Endothelial cell of umbilical vein (primary cell): ENCODE measurements around the gene LAMC3. TPM values are rescaled to one million over a fixed set of nuclear protein-coding genes. Genes with fewer than 3 reads are reported as not detected.

ENCODE experiments used
- Bru-seq: library from RNA; stranded (reverse); fragments of 400-500 nt; gene quantifications from one replicate; lab custom pipeline; 2021; lab: Mats Ljungman, UMichigan
- BruChase-seq, 2 experiments: library from RNA; stranded (reverse); fragments of 400-500 nt; gene quantifications; one replicate each; lab custom pipeline; 2021; lab: Mats Ljungman, UMichigan
- BruUV-seq: library from RNA; stranded (reverse); fragments of 400-500 nt; replicated peaks from 2 replicates; lab custom pipeline; 2021; lab: Mats Ljungman, UMichigan
- CTCF ChIA-PET: fragments of 300-600, 350-600 bp; sonication (Branson Sonifier 250); formaldehyde crosslinking; loops from one replicate; lab custom pipeline; 2021; ENCODE audit warnings: antibody characterized with exemption, inconsistent platforms; lab: Charles Lee
- POLR2A ChIA-PET: fragments of 300-600, 350-600 bp; sonication (Branson Sonifier 250); formaldehyde crosslinking; loops from one replicate; lab custom pipeline; 2021; ENCODE audit warnings: antibody characterized with exemption, inconsistent platforms; lab: Charles Lee
- DNase-seq: peaks from one replicate; pipeline ENCODE4 v3.0.0-alpha.2; 2011; ENCODE audit warnings: low read depth, low spot score
- FAIRE-seq: peaks from 2 replicates; lab custom pipeline; 2011; peaks lifted over from hg19 to GRCh38; lab: Jason Lieb, UNC
- H2AFZ ChIP-seq: 2 replicates; pipeline ENCODE4 v1.6.0; 2012; ENCODE audit warnings: low read depth, low read length, control low read depth, inconsistent platforms
- H3K27ac ChIP-seq: 2 replicates; pipeline ENCODE4 v1.5.1; 2011; ENCODE audit warnings: low read depth, mild to moderate bottlenecking, control low read depth, low read length, moderate library complexity; ENCODE audit not compliant: insufficient read depth
- H3K27me3 ChIP-seq, 2 experiments: 2 replicates each; pipeline versions ENCODE4 v1.6.0 to v1.6.1; 2011; ENCODE audit warnings: low read length in 2 of 2, mixed read lengths in 1 of 2; ENCODE audit not compliant: control insufficient read depth in 2 of 2, insufficient read depth in 2 of 2
- H3K36me3 ChIP-seq, 2 experiments: 2 replicates in 1 of 2; 3 replicates in 1 of 2; pipeline ENCODE4 v1.5.1; 2011; ENCODE audit warnings: low read length in 2 of 2, mild to moderate bottlenecking in 1 of 2, moderate library complexity in 1 of 2; ENCODE audit not compliant: control insufficient read depth in 2 of 2, insufficient read depth in 2 of 2; ENCODE audit errors: extremely low read depth in 1 of 2
- H3K4me1 ChIP-seq: 3 replicates; pipeline ENCODE4 v1.5.1; 2011; ENCODE audit warnings: mild to moderate bottlenecking, low read length; ENCODE audit not compliant: control insufficient read depth, insufficient read depth; ENCODE audit errors: extremely low read depth
- H3K4me2 ChIP-seq: 2 replicates; pipeline ENCODE4 v1.6.1; 2011; ENCODE audit warnings: low read length, control low read depth, mixed read lengths; ENCODE audit not compliant: insufficient read depth
- H3K4me3 ChIP-seq, 3 experiments: fragments of 200-600 bp in 1 of 3; sonication (generic), shearing (Covaris generic) in 1 of 3; replicated peaks in 1 of 3; 2 replicates each; pipeline ENCODE4 v1.5.1; 2011 to 2016; ENCODE audit warnings: control low read depth in 3 of 3, low read length in 3 of 3, mild to moderate bottlenecking in 2 of 3, inconsistent platforms in 1 of 3, low read depth in 1 of 3, moderate library complexity in 1 of 3; ENCODE audit not compliant: insufficient read depth in 1 of 3
- H3K79me2 ChIP-seq: 2 replicates; pipeline ENCODE4 v1.6.0; 2012; ENCODE audit warnings: low read length, inconsistent platforms; ENCODE audit not compliant: control insufficient read depth, insufficient read depth
- H3K9ac ChIP-seq: replicated peaks from 2 replicates; pipeline ENCODE3; 2011; ENCODE audit warnings: low read length, control low read depth; ENCODE audit not compliant: insufficient read depth; ENCODE audit errors: extremely low read depth
- H3K9me1 ChIP-seq: replicated peaks from 3 replicates; pipeline ENCODE4 v1.6.0; 2011; ENCODE audit warnings: mild to moderate bottlenecking, low read length; ENCODE audit not compliant: control insufficient read depth, insufficient read depth; ENCODE audit errors: extremely low read depth
- H3K9me3 ChIP-seq: replicated peaks from 2 replicates; pipeline ENCODE4 v1.5.1; 2012; ENCODE audit warnings: low read length, inconsistent platforms; ENCODE audit not compliant: control insufficient read depth, insufficient read depth
- H4K20me1 ChIP-seq: replicated peaks from 2 replicates; pipeline ENCODE3; 2011; ENCODE audit warnings: mild to moderate bottlenecking, low read length; ENCODE audit not compliant: control insufficient read depth, insufficient read depth; ENCODE audit errors: extremely low read depth
- CTCF ChIP-seq, 2 donors: IDR thresholded peaks; 1 replicate in 1 of 2; 2 replicates in 1 of 2; pipeline ENCODE4 v1.5.1; 2011; ENCODE audit warnings: low read length in 2 of 2, mild to moderate bottlenecking in 2 of 2, moderate library complexity in 2 of 2, control low read depth in 1 of 2, inconsistent platforms in 1 of 2, low read depth in 1 of 2; ENCODE audit not compliant: insufficient read depth in 1 of 2; ENCODE audit errors: extremely low read depth in 1 of 2
- EZH2 ChIP-seq: IDR thresholded peaks from 2 replicates; pipeline ENCODE4 v1.6.1; 2012; ENCODE audit warnings: borderline replicate concordance, low read depth, mild to moderate bottlenecking, moderate library complexity, low read length, inconsistent platforms; ENCODE audit not compliant: severe bottlenecking
- GATA2 ChIP-seq: IDR thresholded peaks from 2 replicates; pipeline ENCODE4 v1.7.0; 2011; ENCODE audit warnings: low read depth, mild to moderate bottlenecking, moderate library complexity, mixed read lengths, low read length; ENCODE audit not compliant: insufficient read length, insufficient read depth
- dilution Hi-C: fragments of 300-500 bp; cut with MboI; formaldehyde crosslinking; loops from one replicate; pipeline ENCODE4 v1.15.0; 2019; ENCODE audit warnings: low sequenced_read_pairs; ENCODE audit not compliant: extremely low pct_ligation_motif_present
- intact Hi-C: fragments of 100-400 bp; cut with micrococcal nuclease; formaldehyde crosslinking; loops from one replicate; pipeline ENCODE4 v1.10.0; 2022
- long read RNA-seq: library from polyadenylated mRNA; stranded (forward); transcript quantifications from one replicate; pipeline ENCODE4 v2.0.0, GENCODE V29; 2021
- polyA minus RNA-seq, 3 experiments: library from RNA; depleted of rRNA, polyadenylated mRNA; stranded (reverse); fragments of >200 nt; gene quantifications; 1 replicate in 1 of 3; 2 replicates in 2 of 3; pipeline ENCODE4 v1.2.3, GENCODE V29; 2011
- polyA plus RNA-seq, 4 experiments: library from polyadenylated mRNA; depleted of rRNA in 3 of 4; stranded (reverse) in 3 of 4; unstranded in 1 of 4; fragments of >200 nt; gene quantifications; 2 replicates each; pipeline versions ENCODE4 v1.2.1 to v1.2.3, GENCODE V29; 2011 to 2012; ENCODE audit warnings: missing spikeins in 1 of 4
- total RNA-seq: library from RNA; stranded (reverse); gene quantifications from 2 replicates; pipeline ENCODE4 v1.2.3, GENCODE V29; 2021

LAMC3 gene
- 0.12 and 0.38 TPM in 2 replicates for total RNA-seq
- polyA plus RNA-seq: 0.13 and 0.18 TPM in 2 replicates
- polyA plus RNA-seq (2011; cell fraction: cytosol; rRNA removed): 0.07 and 0.08 TPM in 2 replicates
- polyA plus RNA-seq (2011; cell fraction: nucleus; rRNA removed): 0.14 and 0.30 TPM in 2 replicates
- 0.05 and 0.11 TPM in 2 replicates for polyA plus RNA-seq (2012)
- 0.06 TPM in 1 of 2 replicates, not detected in the other for polyA minus RNA-seq
- 0.61 TPM for polyA minus RNA-seq (2011; cell fraction: cytosol; rRNA and poly(A)+ RNA removed)
- polyA minus RNA-seq (2011; cell fraction: nucleus; rRNA and poly(A)+ RNA removed): 0.14 TPM in 1 of 2 replicates, not detected in the other
- percentile 11 among the genes with signal in this experiment for Bru-seq, nascent RNA
- percentile 4 among the genes with signal in this experiment for BruChase-seq, experiment 1, labeled RNA remaining after a 6-hour chase
- percentile 3 among the genes with signal in this experiment for BruChase-seq, experiment 2, labeled RNA remaining after a 2-hour chase
- long read RNA-seq: 0 reads

- Histone ChIP-seq H4K20me1 (no peaks in the 10 kb centered on the region), H3K36me3 (no peaks in the 10 kb centered on the region), H3K27ac (no peak within 1 kb of the TSS), H3K9me3 (no peaks in the 10 kb centered on the region), H3K4me1 (no peaks in the 10 kb centered on the region), H3K27me3 (peaks cover 19 to 22% of the 10 kb centered on the region in 2 experiments), H3K4me2 (peak within 1 kb of the TSS; percentile 3), H3K79me2 (no peaks in the 10 kb centered on the region), H3K9me1 (no peaks in the 10 kb centered on the region), H3K9ac (no peak within 1 kb of the TSS), H3K4me3 (no peak within 1 kb of the TSS), H2AFZ (peak within 1 kb of the TSS; percentile 50)
- DNase-seq (no peak), FAIRE-seq (no peak)
- no TSS peak for BruUV-seq
- TF ChIP-seq EZH2: peak; percentile 46
- TF ChIP-seq CTCF (IDR thresholded peaks at IDR 0.05; ENCODE audit: extremely low read depth in 1 of 2, insufficient read depth in 1 of 2, low read depth in 1 of 2, low read length in 2 of 2): peak; percentile 21 to 48
- TF ChIP-seq GATA2: no peak
- CTCF ChIA-PET: interaction anchor here (0.6 to 3.3 kb wide), 2 partner anchors 37 to 183 kb away, joined by 3 to 11 read pairs; no protein-coding TSS in a partner anchor
- POLR2A ChIA-PET: no interaction called here
- dilution Hi-C loops: no loop called here
- intact Hi-C loops: loop anchor here (2.0 kb wide), 1 partner anchor 38 kb away; no protein-coding TSS in a partner anchor
Measured at GRCh38 chr9:131008909-131009618, at the start of gene LAMC3. LAMC3 (plus strand) TSS chr9:131009174; CDS start chr9:131009215, 41 bp downstream.
